WTC11 (cell line): ENCODE results near the gene CDK18.

Experiments used
- ATF3 ChIP-seq: sonication (generic); formaldehyde crosslinking; conservative IDR thresholded peaks from 2 replicates; pipeline ENCODE4 v1.8.1; 2022; ENCODE audit warnings: mild to moderate bottlenecking, missing genetic modification reagents
- ATF6 ChIP-seq: sonication (generic); formaldehyde crosslinking; IDR thresholded peaks from 2 replicates; pipeline ENCODE4 v1.8.1; 2023; ENCODE audit warnings: mild to moderate bottlenecking, missing genetic modification reagents
- CTCF ChIP-seq: fragments of 200-600 bp; IDR thresholded peaks from 2 replicates; pipeline ENCODE4 v1.8.0; 2022; ENCODE audit warnings: antibody characterized with exemption
- GABPB1 ChIP-seq: sonication (generic); formaldehyde crosslinking; IDR thresholded peaks from 2 replicates; pipeline ENCODE4 v1.8.1; 2023; ENCODE audit warnings: mild to moderate bottlenecking, missing genetic modification reagents
- NFATC4 ChIP-seq: fragments of 250-450 bp; sonication (Bioruptor Pico); IDR thresholded peaks from 2 replicates; pipeline ENCODE4 v1.9.0; 2021; ENCODE audit warnings: mild to moderate bottlenecking
- NR3C1 ChIP-seq: sonication (generic); formaldehyde crosslinking; conservative IDR thresholded peaks from 2 replicates; pipeline ENCODE4 v1.8.1; 2023; ENCODE audit warnings: low read depth, mild to moderate bottlenecking, missing genetic modification reagents
- TCF7 ChIP-seq: sonication (generic); formaldehyde crosslinking; IDR thresholded peaks from 2 replicates; pipeline ENCODE4 v1.8.0; 2022; ENCODE audit warnings: mild to moderate bottlenecking, low read depth, missing genetic modification reagents, moderate library complexity
- ZBTB21 ChIP-seq: sonication (generic); formaldehyde crosslinking; IDR thresholded peaks from 2 replicates; pipeline ENCODE4 v1.8.1; 2023; ENCODE audit warnings: mild to moderate bottlenecking, missing genetic modification reagents, borderline replicate concordance
- ZNF317 ChIP-seq: sonication (generic); formaldehyde crosslinking; IDR thresholded peaks from 2 replicates; pipeline ENCODE4 v1.8.1; 2023; ENCODE audit warnings: low read depth, mild to moderate bottlenecking, moderate library complexity, missing genetic modification reagents, borderline replicate concordance
- TF ChIP-seq, protein P1 (sequence below): sonication (generic); formaldehyde crosslinking; IDR thresholded peaks from 2 replicates; pipeline ENCODE4 v1.8.1; 2023; ENCODE audit warnings: mild to moderate bottlenecking, moderate library complexity, missing genetic modification reagents
- TF ChIP-seq, protein P2 (sequence below): sonication (generic); formaldehyde crosslinking; IDR thresholded peaks from 2 replicates; pipeline ENCODE4 v1.8.1; 2023; ENCODE audit warnings: mild to moderate bottlenecking, missing genetic modification reagents, moderate library complexity
- TF ChIP-seq, protein P3 (sequence below): sonication (generic); formaldehyde crosslinking; IDR thresholded peaks from 2 replicates; pipeline ENCODE4 v1.8.1; 2022; ENCODE audit warnings: low read depth, mild to moderate bottlenecking, moderate library complexity, missing genetic modification reagents, borderline replicate concordance
- TF ChIP-seq, protein P4 (sequence below): sonication (generic); formaldehyde crosslinking; IDR thresholded peaks from 2 replicates; pipeline ENCODE4 v1.8.1; 2022; ENCODE audit warnings: low read depth, missing genetic modification reagents, borderline replicate concordance

GRCh38 chr1:205515781-205516253 lies 11.3 kb downstream of the CDK18 start:
- TF ChIP-seq NFATC4 (CRISPR knock-in tag) (no peak), CTCF (no peak), TCF7 (CRISPR knock-in tag) (no peak), ZBTB21 (CRISPR knock-in tag) (no peak), ATF3 (CRISPR knock-in tag) (no peak), ZNF317 (CRISPR knock-in tag) (no peak), NR3C1 (CRISPR knock-in tag) (no peak), ATF6 (no peak), GABPB1 (no peak)
- TF ChIP-seq, protein P1, sequence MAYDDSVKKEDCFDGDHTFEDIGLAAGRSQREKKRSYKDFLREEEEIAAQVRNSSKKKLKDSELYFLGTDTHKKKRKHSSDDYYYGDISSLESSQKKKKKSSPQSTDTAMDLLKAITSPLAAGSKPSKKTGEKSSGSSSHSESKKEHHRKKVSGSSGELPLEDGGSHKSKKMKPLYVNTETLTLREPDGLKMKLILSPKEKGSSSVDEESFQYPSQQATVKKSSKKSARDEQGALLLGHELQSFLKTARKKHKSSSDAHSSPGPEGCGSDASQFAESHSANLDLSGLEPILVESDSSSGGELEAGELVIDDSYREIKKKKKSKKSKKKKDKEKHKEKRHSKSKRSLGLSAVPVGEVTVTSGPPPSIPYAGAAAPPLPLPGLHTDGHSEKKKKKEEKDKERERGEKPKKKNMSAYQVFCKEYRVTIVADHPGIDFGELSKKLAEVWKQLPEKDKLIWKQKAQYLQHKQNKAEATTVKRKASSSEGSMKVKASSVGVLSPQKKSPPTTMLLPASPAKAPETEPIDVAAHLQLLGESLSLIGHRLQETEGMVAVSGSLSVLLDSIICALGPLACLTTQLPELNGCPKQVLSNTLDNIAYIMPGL (CRISPR knock-in tag): no peak
- TF ChIP-seq, protein P2, sequence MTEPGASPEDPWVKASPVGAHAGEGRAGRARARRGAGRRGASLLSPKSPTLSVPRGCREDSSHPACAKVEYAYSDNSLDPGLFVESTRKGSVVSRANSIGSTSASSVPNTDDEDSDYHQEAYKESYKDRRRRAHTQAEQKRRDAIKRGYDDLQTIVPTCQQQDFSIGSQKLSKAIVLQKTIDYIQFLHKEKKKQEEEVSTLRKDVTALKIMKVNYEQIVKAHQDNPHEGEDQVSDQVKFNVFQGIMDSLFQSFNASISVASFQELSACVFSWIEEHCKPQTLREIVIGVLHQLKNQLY (CRISPR knock-in tag): no peak
- TF ChIP-seq, protein P3, sequence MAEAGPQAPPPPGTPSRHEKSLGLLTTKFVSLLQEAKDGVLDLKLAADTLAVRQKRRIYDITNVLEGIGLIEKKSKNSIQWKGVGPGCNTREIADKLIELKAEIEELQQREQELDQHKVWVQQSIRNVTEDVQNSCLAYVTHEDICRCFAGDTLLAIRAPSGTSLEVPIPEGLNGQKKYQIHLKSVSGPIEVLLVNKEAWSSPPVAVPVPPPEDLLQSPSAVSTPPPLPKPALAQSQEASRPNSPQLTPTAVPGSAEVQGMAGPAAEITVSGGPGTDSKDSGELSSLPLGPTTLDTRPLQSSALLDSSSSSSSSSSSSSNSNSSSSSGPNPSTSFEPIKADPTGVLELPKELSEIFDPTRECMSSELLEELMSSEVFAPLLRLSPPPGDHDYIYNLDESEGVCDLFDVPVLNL (CRISPR knock-in tag): no peak
- TF ChIP-seq, protein P4, sequence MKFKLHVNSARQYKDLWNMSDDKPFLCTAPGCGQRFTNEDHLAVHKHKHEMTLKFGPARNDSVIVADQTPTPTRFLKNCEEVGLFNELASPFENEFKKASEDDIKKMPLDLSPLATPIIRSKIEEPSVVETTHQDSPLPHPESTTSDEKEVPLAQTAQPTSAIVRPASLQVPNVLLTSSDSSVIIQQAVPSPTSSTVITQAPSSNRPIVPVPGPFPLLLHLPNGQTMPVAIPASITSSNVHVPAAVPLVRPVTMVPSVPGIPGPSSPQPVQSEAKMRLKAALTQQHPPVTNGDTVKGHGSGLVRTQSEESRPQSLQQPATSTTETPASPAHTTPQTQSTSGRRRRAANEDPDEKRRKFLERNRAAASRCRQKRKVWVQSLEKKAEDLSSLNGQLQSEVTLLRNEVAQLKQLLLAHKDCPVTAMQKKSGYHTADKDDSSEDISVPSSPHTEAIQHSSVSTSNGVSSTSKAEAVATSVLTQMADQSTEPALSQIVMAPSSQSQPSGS (CRISPR knock-in tag): no peak
